HG03103 (cell line): ENCODE measurements around the gene STEAP1.
A peak's percentile ranks its signal among the peaks of the same experiment; 100 is the strongest.

ENCODE experiments used
- ATAC-seq: cut with Tn5 transposase; IDR thresholded peaks from one replicate; pipeline ENCODE4 v1.9.1; 2021; ENCODE audit warnings: low read depth; ENCODE audit not compliant: unreplicated experiment

Gene STEAP1

GRCh38 chr7:90210475-90210874 is 56.2 kb downstream of the STEAP1 start:
- no peak for ATAC-seq

GRCh38 chr7:90210981-90211380 is 56.7 kb downstream of the STEAP1 start:
- ATAC-seq = peak; percentile 8

- peak; percentile 91 for ATAC-seq
Observed at GRCh38 chr7:90211391-90212148, 57.3 kb downstream of the STEAP1 start, which contains the start of gene STEAP2. Gene STEAP2 (plus strand): TSS chr7:90211740. CDS start chr7:90225083, 13,343 bp downstream.

GRCh38 chr7:90212149-90212495 is 57.9 kb downstream of the STEAP1 start:
- no peak for ATAC-seq

- no peak for ATAC-seq
Observed at GRCh38 chr7:90213521-90213920, 59.3 kb downstream of the STEAP1 start.
